Fibroblast of lung (primary cell): Measurements from ENCODE around the gene DPP10. TPM values are rescaled to one million over a fixed set of nuclear protein-coding genes. Genes with fewer than 3 reads are reported as not detected.
A peak's percentile ranks its signal among the peaks of the same experiment; 100 is the strongest.

Experiments used
- DNase-seq, 2 donors: peaks; one replicate each; pipeline versions ENCODE4 v3.0.0 to v3.0.0-alpha.2; 2010; ENCODE audit warnings: low read depth in 2 of 2
- H2AFZ ChIP-seq: 2 replicates; pipeline ENCODE4 v1.5.1; 2012; ENCODE audit warnings: low read length, control low read depth, inconsistent platforms
- H3K27ac ChIP-seq: 2 replicates; pipeline ENCODE4 v1.5.1; 2011; ENCODE audit warnings: low read length, control low read depth; ENCODE audit not compliant: insufficient read depth
- H3K27me3 ChIP-seq: 2 replicates; pipeline ENCODE4 v1.5.1; 2011; ENCODE audit warnings: mild to moderate bottlenecking, low read length; ENCODE audit not compliant: control insufficient read depth, insufficient read depth
- H3K36me3 ChIP-seq: 2 replicates; pipeline ENCODE4 v1.5.1; 2011; ENCODE audit warnings: low read length; ENCODE audit not compliant: control insufficient read depth, insufficient read depth
- H3K4me1 ChIP-seq: 2 replicates; pipeline ENCODE4 v1.5.1; 2011; ENCODE audit warnings: low read length; ENCODE audit not compliant: control insufficient read depth, insufficient read depth; ENCODE audit errors: extremely low read depth
- H3K4me2 ChIP-seq: 2 replicates; pipeline ENCODE4 v1.5.1; 2011; ENCODE audit warnings: low read length, control low read depth; ENCODE audit not compliant: insufficient read depth; ENCODE audit errors: extremely low read depth
- H3K4me3 ChIP-seq, 4 experiments: fragments of 200-600 bp in 1 of 4; sonication (generic) in 1 of 4; replicated peaks in 1 of 4; 2 replicates each; pipeline ENCODE4 v1.5.1; 2011 to 2016; ENCODE audit warnings: low read length in 4 of 4, low read depth in 3 of 4, mild to moderate bottlenecking in 3 of 4, control low read depth in 2 of 4, inconsistent platforms in 1 of 4, mixed read lengths in 1 of 4; ENCODE audit not compliant: insufficient read depth in 1 of 4; ENCODE audit errors: control extremely low read depth in 1 of 4
- H3K79me2 ChIP-seq: 2 replicates; pipeline ENCODE4 v1.5.1; 2012; ENCODE audit warnings: mild to moderate bottlenecking, low read length, inconsistent platforms; ENCODE audit not compliant: control insufficient read depth, insufficient read depth
- H3K9ac ChIP-seq: 2 replicates; pipeline ENCODE4 v1.5.1; 2011; ENCODE audit warnings: mild to moderate bottlenecking, low read length, control low read depth; ENCODE audit not compliant: insufficient read depth
- H3K9me3 ChIP-seq: 2 replicates; pipeline ENCODE4 v1.5.1; 2012; ENCODE audit warnings: low read depth, low read length; ENCODE audit not compliant: control insufficient read depth, insufficient read depth
- H4K20me1 ChIP-seq: 2 replicates; pipeline ENCODE4 v1.5.1; 2011; ENCODE audit warnings: low read length; ENCODE audit not compliant: control insufficient read depth, insufficient read depth; ENCODE audit errors: extremely low read depth
- CTCF ChIP-seq, 2 donors: IDR thresholded peaks in 1 of 2; conservative IDR thresholded peaks in 1 of 2; 1 replicate in 1 of 2; 2 replicates in 1 of 2; pipeline ENCODE4 v1.5.1; 2011 to 2012; ENCODE audit warnings: low read length in 2 of 2, control low read depth in 1 of 2, inconsistent platforms in 1 of 2, low read depth in 1 of 2, mild to moderate bottlenecking in 1 of 2
- EZH2 ChIP-seq: IDR thresholded peaks from 2 replicates; pipeline ENCODE4 v1.5.1; 2012; ENCODE audit warnings: low read length, control low read depth, mild to moderate bottlenecking; ENCODE audit errors: missing control alignments
- polyA plus RNA-seq, 2 donors: library from polyadenylated mRNA; depleted of rRNA in 1 of 2; stranded (reverse) in 1 of 2; unstranded in 1 of 2; fragments of >200 nt; gene quantifications; 2 replicates each; pipeline ENCODE4 v1.2.1, GENCODE V29; 2011 to 2012; ENCODE audit warnings: missing spikeins in 1 of 2
- total RNA-seq: library from RNA; depleted of rRNA; stranded (reverse); fragments of >200 nt; gene quantifications from 2 replicates; pipeline ENCODE4 v1.2.1, GENCODE V29; 2014

The DPP10 gene
- total and polyA plus RNA-seq, 2 donors (not counting 1 experiment from before 2014, with no cell fraction given), result not detected

DNA sequence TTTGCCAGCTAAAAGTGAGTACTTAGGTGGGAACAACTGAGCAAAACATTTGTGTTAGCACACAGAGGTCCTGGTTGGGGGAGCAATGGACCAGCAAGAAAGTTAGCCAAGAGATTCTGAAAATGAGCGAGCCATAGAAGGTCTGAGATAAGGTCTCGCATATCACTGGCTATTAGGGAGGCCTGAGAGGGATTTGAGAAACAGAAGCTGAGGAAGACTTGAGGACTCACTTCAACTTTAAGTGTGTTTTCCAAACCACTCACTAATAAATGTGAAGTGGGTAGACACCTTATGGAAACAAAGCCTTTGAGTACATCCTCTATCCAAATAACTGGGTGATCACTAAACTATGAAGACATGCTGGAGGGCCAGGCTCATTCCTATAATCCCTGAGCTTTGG, 958.5 kb downstream of the DPP10 start:
- no peak overlapping the region for H3K4me2 ChIP-seq
- H3K4me1 ChIP-seq, result no peaks in the 10 kb centered on the region
- no peaks in the 10 kb centered on the region for H4K20me1 ChIP-seq
- TF ChIP-seq CTCF (conservative IDR thresholded peaks at IDR 0.05 in 1 of 2, IDR thresholded peaks at IDR 0.05 in 1 of 2; ENCODE audit: low read depth in 1 of 2, low read length in 2 of 2) (no peak), EZH2 (no peak)
- DNase-seq, result no peak
- H2AFZ ChIP-seq, result no peak overlapping the region
- H3K9ac ChIP-seq, result no peak overlapping the region
- H3K79me2 ChIP-seq, result no peaks in the 10 kb centered on the region
- H3K9me3 ChIP-seq, result no peaks in the 10 kb centered on the region
- no peak overlapping the region for H3K4me3 ChIP-seq
- no peaks in the 10 kb centered on the region for H3K36me3 ChIP-seq
- no peak overlapping the region for H3K27ac ChIP-seq
- no peaks in the 10 kb centered on the region for H3K27me3 ChIP-seq

- Histone ChIP-seq H3K4me2 (no peak overlapping the region), H2AFZ (no peak overlapping the region), H3K27me3 (no peaks in the 10 kb centered on the region), H3K4me1 (no peaks in the 10 kb centered on the region), H3K27ac (no peak overlapping the region), H4K20me1 (no peaks in the 10 kb centered on the region), H3K4me3 (no peak overlapping the region), H3K79me2 (no peaks in the 10 kb centered on the region), H3K36me3 (no peaks in the 10 kb centered on the region), H3K9ac (no peak overlapping the region), H3K9me3 (no peaks in the 10 kb centered on the region)
- peak; percentile 1 to 14 for DNase-seq
- TF ChIP-seq EZH2, result no peak
- no peak for TF ChIP-seq CTCF (conservative IDR thresholded peaks at IDR 0.05 in 1 of 2, IDR thresholded peaks at IDR 0.05 in 1 of 2; ENCODE audit: low read depth in 1 of 2, low read length in 2 of 2)
Observed at GRCh38 chr2:115412501-115412900, 970.1 kb downstream of the DPP10 start.

- Histone ChIP-seq H3K79me2 (no peaks in the 10 kb centered on the region), H3K9ac (no peak overlapping the region), H3K4me3 (no peak overlapping the region), H2AFZ (no peak overlapping the region), H3K4me1 (no peaks in the 10 kb centered on the region), H3K4me2 (no peak overlapping the region), H3K9me3 (no peaks in the 10 kb centered on the region), H4K20me1 (no peaks in the 10 kb centered on the region), H3K27ac (no peak overlapping the region), H3K27me3 (no peaks in the 10 kb centered on the region), H3K36me3 (no peaks in the 10 kb centered on the region)
- DNase-seq, result no peak
- TF ChIP-seq CTCF (conservative IDR thresholded peaks at IDR 0.05 in 1 of 2, IDR thresholded peaks at IDR 0.05 in 1 of 2; ENCODE audit: low read depth in 1 of 2, low read length in 2 of 2), result no peak
- TF ChIP-seq EZH2, result no peak
Observed at GRCh38 chr2:115413791-115414190, 971.4 kb downstream of the DPP10 start.
